Psoas muscle (tissue), 8 donors: ENCODE results near the gene ADCY9. TPM values are rescaled to one million over a fixed set of nuclear protein-coding genes. Genes with fewer than 3 reads are reported as not detected.
A peak's percentile ranks its signal among the peaks of the same experiment; 100 is the strongest.

ENCODE experiments used
- ATAC-seq, 4 donors: fragments of 200-7000 bp; cut with Tn5 transposase; one replicate each; pipeline ENCODE4 v1.9.1; 2020; ENCODE audit warnings: moderate library complexity in 3 of 4, mild to moderate bottlenecking in 2 of 4
- DNase-seq, 2 donors: peaks; one replicate each; pipeline ENCODE4 v3.0.0-alpha.2; 2020
- H3K27ac ChIP-seq: fragments of 200-600 bp; one replicate; pipeline ENCODE4 v1.8.0; 2022
- H3K27me3 ChIP-seq, 3 donors: fragments of 200-600 bp in 1 of 3; one replicate each; pipeline versions ENCODE4 v1.6.1 to v1.8.0; 2013 to 2022; ENCODE audit warnings: low read length in 2 of 3, mild to moderate bottlenecking in 2 of 3, moderate library complexity in 1 of 3; ENCODE audit not compliant: insufficient read depth in 3 of 3
- H3K36me3 ChIP-seq, 2 donors: fragments of 200-600 bp in 1 of 2; one replicate each; pipeline versions ENCODE4 v1.6.1 to v1.8.0; 2013 to 2022; ENCODE audit warnings: low read depth in 1 of 2, mild to moderate bottlenecking in 1 of 2, moderate library complexity in 1 of 2; ENCODE audit not compliant: insufficient read depth in 1 of 2
- H3K4me1 ChIP-seq: fragments of 200-600 bp; one replicate; pipeline ENCODE4 v1.8.0; 2022
- H3K4me3 ChIP-seq: fragments of 200-600 bp; one replicate; pipeline ENCODE4 v1.8.0; 2022; ENCODE audit warnings: mild to moderate bottlenecking
- H3K9me3 ChIP-seq: fragments of 200-600 bp; one replicate; pipeline ENCODE4 v1.8.0; 2022
- WGBS, 3 donors: extraction: QIAGEN DNeasy Blood & Tissue Kit; methylation state at CpG; one replicate each; pipeline versions ENCODE4 v1.1.6 to v1.1.7; 2013; 5-methylcytosine and 5-hydroxymethylcytosine counted together
- intact Hi-C, 2 donors: fragments of 100-400 bp; cut with DNase I; formaldehyde crosslinking; loops; one replicate each; pipeline versions ENCODE4 v1.11.0 to v1.14.2; 2022
- polyA plus RNA-seq, 3 donors: library from polyadenylated mRNA; stranded (reverse); fragments of 200-250 nt; gene quantifications; one replicate each; pipeline ENCODE4 v1.2.3, GENCODE V29; 2013
- total RNA-seq, 4 donors: library from RNA; stranded (reverse); fragmentation: NEBNext Ultra II Directional in 2 of 4; extraction: Animal tissue kit (Norgen Biotek cat#: 25700) in 2 of 4; gene quantifications; one replicate each; pipeline versions ENCODE4 v1.2.1 to v1.2.4, GENCODE V29; 2021 to 2023
- TF ChIP-seq, protein P1 (sequence below): fragments of 200-600 bp; IDR thresholded peaks from one replicate; pipeline ENCODE4 v1.8.0; 2022; ENCODE audit warnings: antibody characterized with exemption
- donor health status: healthy with polysubstance abuse.
- donor health status: DM: no; HTN: no; CAD: no; lungs with moderate emphysema.
- donor health status: Bipolar disorder and iron deficiency.
- donor health status: healthy.
- donor health status: DM: yes; HTN: yes; CAD: no.
- donor health status: DM: no; HTN: no; CAD: no.
- donor health status: DM: no; HTN: no; CAD: no.
- donor health status: DM: yes; HTN: yes; CAD: no.

ADCY9 gene
- total and polyA plus RNA-seq, 7 donors: 9.0 to 134 (median 44.9) TPM

DNA sequence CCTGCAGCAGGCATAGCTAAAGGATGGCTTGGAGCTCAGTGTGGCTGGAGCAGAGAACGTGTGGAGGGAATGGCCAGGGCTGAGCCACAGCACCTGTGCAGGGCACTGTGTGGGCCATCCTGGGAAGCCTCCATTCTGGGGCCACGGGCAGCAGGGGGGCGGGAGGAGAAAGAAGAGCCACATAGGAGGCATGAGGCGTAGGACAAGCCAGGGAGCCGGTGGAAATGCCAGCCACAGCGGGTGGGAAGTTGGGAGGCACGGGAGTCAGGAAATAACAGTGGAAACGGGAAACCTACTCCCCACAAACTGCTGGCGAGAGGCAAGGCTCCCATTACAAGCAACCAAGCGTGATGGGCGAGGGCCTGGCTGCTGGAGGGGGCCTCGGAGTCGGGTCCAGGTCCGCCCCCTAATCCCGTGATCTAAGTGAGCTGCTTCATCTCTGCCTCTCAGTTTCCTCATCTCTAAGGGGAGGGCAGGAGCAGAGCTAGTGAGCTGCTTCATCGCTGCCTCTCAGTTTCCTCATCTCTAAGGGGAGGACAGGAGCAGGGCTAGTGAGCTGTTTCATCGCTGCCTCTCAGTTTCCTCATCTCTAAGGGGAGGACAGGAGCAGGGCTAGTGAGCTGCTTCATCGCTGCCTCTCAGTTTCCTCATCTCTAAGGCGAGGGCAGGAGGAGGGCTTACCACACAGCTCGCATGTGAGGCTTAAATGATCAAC lies 104.9 kb downstream of the ADCY9 start:
- Histone ChIP-seq H3K27me3 (no peaks in the 10 kb centered on the region), H3K36me3 (peaks cover 0 to 2% of the 10 kb centered on the region in 2 donors), H3K9me3 (no peaks in the 10 kb centered on the region), H3K4me3 (no peak overlapping the region), H3K27ac (no peak overlapping the region), H3K4me1 (peaks cover 5% of the 10 kb centered on the region)
- intact Hi-C loops: no loop called here
- TF ChIP-seq, protein P1, sequence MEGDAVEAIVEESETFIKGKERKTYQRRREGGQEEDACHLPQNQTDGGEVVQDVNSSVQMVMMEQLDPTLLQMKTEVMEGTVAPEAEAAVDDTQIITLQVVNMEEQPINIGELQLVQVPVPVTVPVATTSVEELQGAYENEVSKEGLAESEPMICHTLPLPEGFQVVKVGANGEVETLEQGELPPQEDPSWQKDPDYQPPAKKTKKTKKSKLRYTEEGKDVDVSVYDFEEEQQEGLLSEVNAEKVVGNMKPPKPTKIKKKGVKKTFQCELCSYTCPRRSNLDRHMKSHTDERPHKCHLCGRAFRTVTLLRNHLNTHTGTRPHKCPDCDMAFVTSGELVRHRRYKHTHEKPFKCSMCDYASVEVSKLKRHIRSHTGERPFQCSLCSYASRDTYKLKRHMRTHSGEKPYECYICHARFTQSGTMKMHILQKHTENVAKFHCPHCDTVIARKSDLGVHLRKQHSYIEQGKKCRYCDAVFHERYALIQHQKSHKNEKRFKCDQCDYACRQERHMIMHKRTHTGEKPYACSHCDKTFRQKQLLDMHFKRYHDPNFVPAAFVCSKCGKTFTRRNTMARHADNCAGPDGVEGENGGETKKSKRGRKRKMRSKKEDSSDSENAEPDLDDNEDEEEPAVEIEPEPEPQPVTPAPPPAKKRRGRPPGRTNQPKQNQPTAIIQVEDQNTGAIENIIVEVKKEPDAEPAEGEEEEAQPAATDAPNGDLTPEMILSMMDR: no peak
- DNase-seq: no peak
- ATAC-seq: no peak
- 73 to 76% (median 73%) methylated on average over 20 of the region's 20 CpGs for WGBS, 3 donors

DNA sequence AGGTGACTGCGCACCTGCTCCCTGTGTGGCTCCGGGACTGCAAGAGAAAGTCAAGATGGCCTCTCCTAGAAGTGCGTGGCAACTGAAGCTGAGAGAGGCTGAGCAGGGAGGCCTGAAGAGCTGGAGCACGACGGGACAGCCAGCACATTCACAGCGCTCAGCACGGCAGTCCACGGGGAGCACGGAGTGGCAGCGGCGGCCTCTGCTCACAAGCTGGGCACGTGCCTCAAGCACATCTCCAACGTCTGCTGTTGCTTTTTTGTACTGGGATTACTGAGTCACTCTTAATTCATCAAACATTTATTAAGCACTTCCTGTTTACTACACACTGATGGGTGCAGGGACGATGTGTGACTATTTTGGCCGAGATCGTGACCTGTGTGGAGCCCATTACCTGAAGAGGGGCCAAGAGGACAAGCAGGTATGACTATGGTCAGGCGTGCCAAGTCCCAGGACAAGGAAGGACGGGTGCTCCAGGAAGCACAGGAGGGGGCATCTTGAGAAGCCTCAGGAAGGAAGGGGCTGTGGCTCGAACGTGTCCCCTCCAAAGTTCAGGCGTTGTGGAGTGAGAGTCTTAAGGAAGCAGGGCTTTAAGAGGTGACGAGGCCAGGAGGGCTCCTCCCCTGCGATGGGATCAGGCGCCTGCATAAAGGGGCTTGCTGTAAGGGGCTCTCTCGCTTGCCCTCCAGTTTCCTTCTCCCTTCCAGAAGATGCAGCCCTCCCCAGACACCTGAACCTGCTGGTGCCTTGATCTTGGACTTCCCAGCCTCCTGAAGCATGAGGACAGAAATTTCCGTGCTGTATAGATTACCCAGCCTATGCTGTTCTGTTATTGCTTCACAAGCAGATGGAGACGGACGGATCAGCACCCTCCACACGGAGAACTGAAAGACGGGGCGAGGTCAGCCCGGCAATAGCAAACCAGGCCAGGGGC lies 105.8 kb downstream of the ADCY9 start:
- intact Hi-C loops: no loop called here
- DNase-seq (no peak), ATAC-seq (peak in 1 of 4 donors; percentile 25)
- Histone ChIP-seq H3K4me3 (no peak overlapping the region), H3K27me3 (no peaks in the 10 kb centered on the region), H3K36me3 (peaks cover 0 to 4% of the 10 kb centered on the region in 2 donors), H3K4me1 (no peaks in the 10 kb centered on the region), H3K27ac (no peak overlapping the region), H3K9me3 (no peaks in the 10 kb centered on the region)
- WGBS, 3 donors: 73 to 81% (median 79%) methylated on average over 32 of the region's 32 CpGs
- TF ChIP-seq, protein P1: no peak

DNA sequence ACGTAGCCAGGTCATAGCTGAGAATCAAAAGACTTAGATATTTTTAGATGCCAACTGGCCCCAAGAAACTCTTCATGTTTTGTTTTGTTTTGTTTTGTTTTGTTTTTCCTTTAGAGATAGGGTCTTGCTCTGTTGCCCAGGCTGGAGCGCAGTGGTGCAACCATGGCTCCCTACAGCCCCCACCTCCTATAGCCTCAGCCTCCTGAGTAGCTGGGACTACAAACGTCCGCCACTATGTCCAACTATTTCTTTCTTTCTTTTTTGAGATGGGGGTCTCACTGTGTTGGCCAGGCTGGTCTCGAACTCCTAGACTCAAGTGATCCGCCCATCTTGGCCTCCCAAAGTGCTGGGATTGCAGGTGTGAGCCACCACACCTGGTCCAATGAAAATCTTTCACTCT lies 107.1 kb downstream of the ADCY9 start:
- TF ChIP-seq, protein P1: no peak
- Histone ChIP-seq H3K36me3 (peaks cover 0 to 4% of the 10 kb centered on the region in 2 donors), H3K4me1 (no peaks in the 10 kb centered on the region), H3K27ac (no peak overlapping the region), H3K9me3 (no peaks in the 10 kb centered on the region), H3K4me3 (no peak overlapping the region), H3K27me3 (no peaks in the 10 kb centered on the region)
- intact Hi-C loops: no loop called here
- ATAC-seq: no peak
- WGBS, 3 donors: 85 to 95% (median 88%) methylated on average over 6 of the region's 6 CpGs
- DNase-seq: no peak

DNA sequence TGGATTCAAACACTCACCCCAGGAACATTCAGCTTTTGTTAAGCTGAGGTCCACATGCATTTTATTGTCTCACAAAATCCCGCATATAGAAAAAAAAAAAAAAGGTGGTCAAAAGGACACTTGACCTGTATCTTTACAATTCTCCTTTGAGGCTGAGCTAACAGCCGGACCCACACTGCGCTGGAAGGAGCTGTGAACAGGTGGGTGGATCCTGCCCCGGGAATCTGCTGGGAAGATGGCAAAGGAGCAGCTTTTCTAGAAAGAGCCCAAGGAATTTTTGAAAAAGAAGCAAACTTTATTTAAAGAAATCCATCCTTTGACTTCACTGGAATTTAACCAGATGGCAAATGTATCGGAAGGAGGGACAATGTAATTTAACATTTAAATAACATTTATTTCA lies 108.1 kb downstream of the ADCY9 start:
- Histone ChIP-seq H3K27ac (no peak overlapping the region), H3K36me3 (peaks cover 0 to 4% of the 10 kb centered on the region in 2 donors), H3K4me3 (no peak overlapping the region), H3K9me3 (no peaks in the 10 kb centered on the region), H3K27me3 (no peaks in the 10 kb centered on the region), H3K4me1 (no peaks in the 10 kb centered on the region)
- 85 to 92% (median 92%) methylated on average over 5 of the region's 5 CpGs for WGBS, 3 donors
- intact Hi-C loops: no loop called here
- TF ChIP-seq, protein P1: no peak
- no peak for ATAC-seq
- DNase-seq: no peak
